Measurements from ENCODE around the gene FOXO3. TPM values are rescaled to one million over a fixed set of nuclear protein-coding genes. Genes with fewer than 3 reads are reported as not detected.
"Not testable (repeated sequence)": the region's sequence is repeated elsewhere in the genome, so short reads cannot be mapped to it uniquely, and the experiment has no call there.

FOXO3 gene
- total RNA-seq, 3 donors from 2014 or later (not counting 1 experiment from before 2014, with no cell fraction given), result 43.1 to 70.4 (median 51.3) TPM

DNA sequence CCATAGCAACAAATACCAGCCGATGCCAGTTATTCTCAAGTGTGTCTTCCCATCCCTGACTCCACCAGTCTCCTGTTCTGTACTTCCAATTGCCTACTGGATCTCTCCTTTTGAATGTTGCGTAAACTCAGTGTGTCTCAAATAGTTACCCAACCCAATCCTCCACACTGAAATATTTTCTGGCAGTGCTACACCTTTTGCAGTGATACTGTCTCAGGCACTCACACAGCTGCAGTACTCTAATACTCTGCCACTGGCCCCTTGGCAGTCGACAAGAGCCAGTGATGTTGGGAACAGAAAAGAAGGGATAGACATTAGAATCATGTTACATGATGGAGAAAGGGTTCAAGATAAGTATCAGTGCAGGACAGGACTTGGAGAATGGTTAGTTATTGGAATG is 31.8 kb upstream of the FOXO3 start:
- no peaks in the 10 kb centered on the region for H3K4me1 Mint-ChIP-seq
- Histone ChIP-seq H3K36me3 (ENCODE audit: control insufficient read depth, insufficient read depth, low read length) (no peaks in the 10 kb centered on the region), H3K27ac (ENCODE audit: low read length) (no peak overlapping the region), H3K4me1 (ENCODE audit: control insufficient read depth, insufficient read depth, low read length) (no peaks in the 10 kb centered on the region), H3K27me3 (ENCODE audit: control insufficient read depth, insufficient read depth, low read length) (no peaks in the 10 kb centered on the region), H3K4me3 (ENCODE audit: low read length) (no peak overlapping the region), H3K9me3 (ENCODE audit: control insufficient read depth, insufficient read depth, low read length) (no peaks in the 10 kb centered on the region)
- intact Hi-C loops (cut with micrococcal nuclease), result loop anchor here (5.0 to 10.0 kb wide), 2 partner anchors 274 to 552 kb away; no protein-coding TSS in a partner anchor
- H3K36me3 Mint-ChIP-seq, result no peaks in the 10 kb centered on the region
- no peak for ATAC-seq
- no peak overlapping the region for H3K27ac Mint-ChIP-seq
- TF ChIP-seq, protein P1, sequence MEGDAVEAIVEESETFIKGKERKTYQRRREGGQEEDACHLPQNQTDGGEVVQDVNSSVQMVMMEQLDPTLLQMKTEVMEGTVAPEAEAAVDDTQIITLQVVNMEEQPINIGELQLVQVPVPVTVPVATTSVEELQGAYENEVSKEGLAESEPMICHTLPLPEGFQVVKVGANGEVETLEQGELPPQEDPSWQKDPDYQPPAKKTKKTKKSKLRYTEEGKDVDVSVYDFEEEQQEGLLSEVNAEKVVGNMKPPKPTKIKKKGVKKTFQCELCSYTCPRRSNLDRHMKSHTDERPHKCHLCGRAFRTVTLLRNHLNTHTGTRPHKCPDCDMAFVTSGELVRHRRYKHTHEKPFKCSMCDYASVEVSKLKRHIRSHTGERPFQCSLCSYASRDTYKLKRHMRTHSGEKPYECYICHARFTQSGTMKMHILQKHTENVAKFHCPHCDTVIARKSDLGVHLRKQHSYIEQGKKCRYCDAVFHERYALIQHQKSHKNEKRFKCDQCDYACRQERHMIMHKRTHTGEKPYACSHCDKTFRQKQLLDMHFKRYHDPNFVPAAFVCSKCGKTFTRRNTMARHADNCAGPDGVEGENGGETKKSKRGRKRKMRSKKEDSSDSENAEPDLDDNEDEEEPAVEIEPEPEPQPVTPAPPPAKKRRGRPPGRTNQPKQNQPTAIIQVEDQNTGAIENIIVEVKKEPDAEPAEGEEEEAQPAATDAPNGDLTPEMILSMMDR (IDR thresholded peaks at IDR 0.05), result no peak
- no peak overlapping the region for H3K4me3 Mint-ChIP-seq
- H3K9me3 Mint-ChIP-seq, result no peaks in the 10 kb centered on the region
- peaks cover 0 to 2% of the 10 kb centered on the region in 2 donors for H3K27me3 Mint-ChIP-seq (ENCODE audit: low read depth in 2 of 2)
- no peak for DNase-seq
- WGBS (ENCODE audit: insufficient coverage), result 62% methylated on average over 3 of the region's 3 CpGs

DNA sequence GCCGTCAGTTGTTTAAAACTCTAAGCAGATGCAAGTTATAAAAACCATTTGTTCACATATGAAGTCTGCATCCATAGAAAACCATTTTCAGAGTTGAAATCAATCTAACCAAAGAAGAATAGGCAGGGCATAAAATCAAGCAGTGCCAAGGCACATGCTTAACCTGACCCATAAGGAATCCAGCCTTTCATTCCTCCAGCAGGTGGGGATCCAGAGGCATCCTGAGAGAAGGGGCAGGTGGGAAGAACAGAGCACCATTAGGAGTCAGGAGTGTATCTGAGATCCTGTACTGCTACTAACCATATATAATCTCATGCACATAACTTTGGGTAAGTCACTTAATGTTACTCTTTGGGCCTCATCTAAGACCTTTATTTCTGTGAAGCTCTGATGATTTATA is 29.4 kb upstream of the FOXO3 start:
- WGBS (ENCODE audit: insufficient coverage), result 100% methylated on average over 1 of the region's 1 CpG
- H3K27ac Mint-ChIP-seq, result no peak overlapping the region
- H3K4me3 Mint-ChIP-seq, result no peak overlapping the region
- ATAC-seq (no peak), DNase-seq (no peak)
- no peak overlapping the region for H3K27ac ChIP-seq (ENCODE audit: low read length)
- H3K27me3 ChIP-seq (ENCODE audit: control insufficient read depth, insufficient read depth, low read length), result no peaks in the 10 kb centered on the region
- no peaks in the 10 kb centered on the region for H3K36me3 Mint-ChIP-seq
- no peaks in the 10 kb centered on the region for H3K4me1 Mint-ChIP-seq
- H3K36me3 ChIP-seq (ENCODE audit: control insufficient read depth, insufficient read depth, low read length), result no peaks in the 10 kb centered on the region
- intact Hi-C loops (cut with micrococcal nuclease), result no loop called here
- H3K9me3 Mint-ChIP-seq, result no peaks in the 10 kb centered on the region
- TF ChIP-seq, protein P1 (IDR thresholded peaks at IDR 0.05), result no peak
- H3K4me1 ChIP-seq (ENCODE audit: control insufficient read depth, insufficient read depth, low read length), result no peaks in the 10 kb centered on the region
- peaks cover 0 to 2% of the 10 kb centered on the region in 2 donors for H3K27me3 Mint-ChIP-seq (ENCODE audit: low read depth in 2 of 2)
- H3K4me3 ChIP-seq (ENCODE audit: low read length), result no peak overlapping the region
- no peaks in the 10 kb centered on the region for H3K9me3 ChIP-seq (ENCODE audit: control insufficient read depth, insufficient read depth, low read length)

DNA sequence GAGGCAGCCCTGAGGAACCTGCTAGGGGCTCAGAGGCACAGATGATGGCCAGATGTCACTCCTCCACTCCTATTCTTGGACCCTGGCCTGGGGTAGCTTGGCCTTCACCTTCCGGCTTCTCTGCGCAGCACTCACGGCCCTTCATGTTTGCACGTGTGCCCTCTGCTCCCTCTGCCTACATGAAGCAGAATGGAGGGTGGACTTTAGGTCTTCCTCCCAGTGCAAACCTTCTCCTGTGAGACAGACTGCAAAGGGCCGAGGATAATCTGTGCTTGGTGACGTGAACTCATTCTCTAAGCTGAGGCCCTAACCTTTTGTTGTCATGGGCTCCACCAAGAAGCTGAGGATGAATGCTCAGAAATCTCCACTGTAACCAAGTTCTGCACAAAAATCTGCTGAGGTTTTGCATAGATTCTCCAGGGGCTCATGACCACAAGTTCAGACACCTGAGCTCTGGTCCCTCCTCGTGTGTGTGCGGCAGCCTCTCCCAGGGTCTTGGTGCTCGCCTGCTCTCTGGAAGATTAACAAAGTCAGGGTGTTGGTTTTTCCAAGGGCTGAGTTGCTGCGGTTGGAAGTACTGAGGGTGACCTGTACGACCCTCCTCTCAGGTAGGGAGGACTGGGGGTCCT is 25.5 kb upstream of the FOXO3 start:
- Mint-ChIP-seq H3K27me3 (ENCODE audit: low read depth in 2 of 2) (peaks cover 0 to 2% of the 10 kb centered on the region in 2 donors), H3K9me3 (no peaks in the 10 kb centered on the region), H3K36me3 (no peaks in the 10 kb centered on the region), H3K4me1 (peaks cover 0 to 5% of the 10 kb centered on the region in 2 donors), H3K27ac (no peak overlapping the region), H3K4me3 (no peak overlapping the region)
- Histone ChIP-seq H3K36me3 (ENCODE audit: control insufficient read depth, insufficient read depth, low read length) (no peaks in the 10 kb centered on the region), H3K27ac (ENCODE audit: low read length) (no peak overlapping the region), H3K9me3 (ENCODE audit: control insufficient read depth, insufficient read depth, low read length) (no peaks in the 10 kb centered on the region), H3K27me3 (ENCODE audit: control insufficient read depth, insufficient read depth, low read length) (no peaks in the 10 kb centered on the region), H3K4me1 (ENCODE audit: control insufficient read depth, insufficient read depth, low read length) (no peaks in the 10 kb centered on the region), H3K4me3 (ENCODE audit: low read length) (no peak overlapping the region)
- TF ChIP-seq, protein P1 (IDR thresholded peaks at IDR 0.05), result no peak
- ATAC-seq (no peak), DNase-seq (no peak)
- intact Hi-C loops (cut with micrococcal nuclease), result no loop called here
- WGBS (ENCODE audit: insufficient coverage), result 91% methylated on average over 11 of the region's 11 CpGs

DNA sequence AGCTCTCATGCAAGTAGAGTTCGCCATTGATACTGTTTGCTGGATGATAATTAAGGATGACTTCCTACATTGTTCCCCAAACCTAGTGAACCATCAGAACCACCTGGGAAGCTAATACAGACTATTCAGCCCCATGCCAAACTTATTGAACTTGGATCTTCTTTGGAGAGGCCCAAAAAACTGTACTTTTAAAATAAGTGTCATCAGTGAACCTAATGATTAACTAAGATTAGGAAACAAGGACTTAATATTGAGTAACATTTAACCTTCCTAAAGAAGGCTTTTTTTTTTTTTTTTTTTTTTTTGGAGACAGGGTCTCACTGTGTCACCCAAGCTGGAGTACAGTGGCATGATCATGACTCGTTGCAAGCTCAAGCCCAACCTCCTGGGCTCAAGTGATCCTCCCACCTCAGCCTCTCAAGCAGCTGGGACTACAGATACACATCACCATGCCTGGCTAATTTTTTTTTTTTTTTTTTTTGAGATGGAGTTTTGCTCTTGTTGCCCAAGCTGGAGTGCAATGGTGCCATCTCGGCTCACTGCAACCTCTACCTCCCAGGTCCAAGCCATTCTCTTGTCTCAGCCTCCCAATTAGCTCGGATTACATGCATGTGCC is 24.7 kb upstream of the FOXO3 start:
- DNase-seq; H3K4me3 Mint-ChIP-seq; H3K27ac ChIP-seq (ENCODE audit: low read length); H3K36me3 Mint-ChIP-seq; H3K27ac Mint-ChIP-seq; H3K4me3 ChIP-seq (ENCODE audit: low read length); H3K27me3 Mint-ChIP-seq (ENCODE audit: low read depth in 2 of 2); H3K27me3 ChIP-seq (ENCODE audit: control insufficient read depth, insufficient read depth, low read length); H3K4me1 ChIP-seq (ENCODE audit: control insufficient read depth, insufficient read depth, low read length); ATAC-seq; H3K36me3 ChIP-seq (ENCODE audit: control insufficient read depth, insufficient read depth, low read length); intact Hi-C loops (cut with micrococcal nuclease); H3K9me3 ChIP-seq (ENCODE audit: control insufficient read depth, insufficient read depth, low read length); H3K4me1 Mint-ChIP-seq; H3K9me3 Mint-ChIP-seq: not testable (repeated sequence)
- WGBS (ENCODE audit: insufficient coverage), result 87% methylated on average over 3 of the region's 4 CpGs
